Testis (tissue), 3 donors: ENCODE results near the gene ARL6IP6. TPM values are rescaled to one million over a fixed set of nuclear protein-coding genes. Genes with fewer than 3 reads are reported as not detected.

Experiments
- DNase-seq: peaks from one replicate; pipeline ENCODE4 v3.0.0-alpha.2; 2019
- H3K27ac ChIP-seq, 2 donors: fragments of 200-600 bp; sonication (generic); one replicate each; pipeline ENCODE4 v1.5.1; 2019
- H3K27me3 ChIP-seq: fragments of 200-600 bp; sonication (generic); one replicate; pipeline ENCODE4 v1.5.1; 2019
- H3K36me3 ChIP-seq: fragments of 200-600 bp; sonication (generic); one replicate; pipeline ENCODE4 v1.5.1; 2017; ENCODE audit warnings: low read depth; ENCODE audit errors: missing control alignments
- H3K4me1 ChIP-seq: fragments of 200-600 bp; sonication (generic); one replicate; pipeline ENCODE4 v1.5.1; 2019
- H3K4me3 ChIP-seq, 2 donors: fragments of 200-600 bp; sonication (generic); one replicate each; pipeline ENCODE4 v1.5.1; 2017 to 2019
- H3K9me3 ChIP-seq: fragments of 200-600 bp; sonication (generic); one replicate; pipeline ENCODE4 v1.5.1; 2017
- POLR2A ChIP-seq: fragments of 450-650 bp; IDR thresholded peaks from one replicate; pipeline ENCODE4 v1.6.1; 2017; ENCODE audit warnings: antibody characterized with exemption, mild to moderate bottlenecking, moderate library complexity
- WGBS, 2 donors: methylation state at CpG; one replicate each; pipeline ENCODE4 v1.1.5; 2018; 5-methylcytosine and 5-hydroxymethylcytosine counted together
- intact Hi-C: fragments of 100-400 bp; cut with DNase I; formaldehyde crosslinking; loops from one replicate; pipeline ENCODE4 v1.15.1; 2023; ENCODE audit warnings: low total_unique reads
- polyA plus RNA-seq: library from polyadenylated mRNA; stranded (reverse); fragments of 350-450 nt; fragmentation: Illumina TruSeq; extraction: RNeasy Lipid Tissue Mini Kit (QIAGEN cat#74804); gene quantifications from one replicate; pipeline ENCODE4 v1.2.3, GENCODE V29; 2014; ENCODE audit warnings: low read depth, low replicate concordance; ENCODE audit not compliant: insufficient read depth
- total RNA-seq, 2 donors: library from RNA; depleted of rRNA; stranded (reverse); fragments of >200 nt; gene quantifications; one replicate each; pipeline ENCODE4 v1.2.3, GENCODE V29; 2016
- TF ChIP-seq, protein P1 (sequence below), 3 experiments: fragments of 450-650 bp in 2 of 3; fragments of 200-600 bp in 1 of 3; sonication (generic) in 1 of 3; IDR thresholded peaks; one replicate each; pipeline ENCODE4 v1.5.1; 2016 to 2019; ENCODE audit warnings: antibody characterized with exemption in 3 of 3, mild to moderate bottlenecking in 2 of 3, moderate library complexity in 1 of 3

The ARL6IP6 gene
- total and polyA plus RNA-seq, 3 donors from 2014 or later = 27.8 to 42.0 (median 42.0) TPM

DNA sequence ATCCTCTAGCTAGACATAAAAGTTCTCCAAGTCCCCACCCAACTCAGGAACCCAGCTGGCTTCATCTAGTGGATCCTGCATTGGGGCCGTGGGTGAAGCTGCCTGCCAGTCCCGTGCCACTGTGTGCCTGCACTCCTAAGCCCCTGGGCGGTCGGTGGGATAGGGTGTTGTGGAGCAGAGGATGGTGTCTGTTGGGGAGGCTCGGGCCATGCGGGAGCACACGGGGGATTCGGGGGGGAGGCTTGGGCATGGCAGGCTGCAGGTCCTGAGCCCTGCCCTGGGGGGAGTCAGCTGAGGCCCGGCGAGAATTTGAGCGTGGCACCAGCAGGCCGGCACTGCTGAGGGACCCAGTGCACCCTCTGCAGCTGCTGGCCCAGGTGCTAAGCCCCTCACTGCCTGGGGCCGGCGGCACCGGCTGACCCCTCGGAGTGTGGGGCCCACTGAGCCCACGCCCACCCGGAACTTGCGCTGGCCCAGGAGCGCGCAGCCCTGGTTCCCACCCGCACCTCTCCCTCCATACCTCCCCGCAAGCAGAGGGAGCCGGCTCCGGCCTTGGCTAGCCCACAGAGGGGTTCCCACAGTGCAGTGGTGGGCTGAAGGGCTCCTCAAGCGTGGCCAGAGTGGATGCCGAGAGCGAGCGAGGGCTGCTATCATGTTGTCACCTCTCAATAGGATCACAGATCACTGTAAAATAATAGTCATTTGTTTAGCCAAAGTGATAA lies 86.4 kb downstream of the ARL6IP6 start:
- Histone ChIP-seq H3K36me3 (no peaks in the 10 kb centered on the region), H3K27me3 (no peaks in the 10 kb centered on the region), H3K4me1 (no peaks in the 10 kb centered on the region), H3K9me3 (no peaks in the 10 kb centered on the region), H3K4me3 (peak overlapping the region; percentile 31 to 47), H3K27ac (no peak overlapping the region)
- 70 to 80% methylated on average over 8 to 29 of the region's 29 CpGs for WGBS, 2 donors
- peak; percentile 15 for DNase-seq
- intact Hi-C loops = no loop called here
- TF ChIP-seq, protein P1, sequence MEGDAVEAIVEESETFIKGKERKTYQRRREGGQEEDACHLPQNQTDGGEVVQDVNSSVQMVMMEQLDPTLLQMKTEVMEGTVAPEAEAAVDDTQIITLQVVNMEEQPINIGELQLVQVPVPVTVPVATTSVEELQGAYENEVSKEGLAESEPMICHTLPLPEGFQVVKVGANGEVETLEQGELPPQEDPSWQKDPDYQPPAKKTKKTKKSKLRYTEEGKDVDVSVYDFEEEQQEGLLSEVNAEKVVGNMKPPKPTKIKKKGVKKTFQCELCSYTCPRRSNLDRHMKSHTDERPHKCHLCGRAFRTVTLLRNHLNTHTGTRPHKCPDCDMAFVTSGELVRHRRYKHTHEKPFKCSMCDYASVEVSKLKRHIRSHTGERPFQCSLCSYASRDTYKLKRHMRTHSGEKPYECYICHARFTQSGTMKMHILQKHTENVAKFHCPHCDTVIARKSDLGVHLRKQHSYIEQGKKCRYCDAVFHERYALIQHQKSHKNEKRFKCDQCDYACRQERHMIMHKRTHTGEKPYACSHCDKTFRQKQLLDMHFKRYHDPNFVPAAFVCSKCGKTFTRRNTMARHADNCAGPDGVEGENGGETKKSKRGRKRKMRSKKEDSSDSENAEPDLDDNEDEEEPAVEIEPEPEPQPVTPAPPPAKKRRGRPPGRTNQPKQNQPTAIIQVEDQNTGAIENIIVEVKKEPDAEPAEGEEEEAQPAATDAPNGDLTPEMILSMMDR (IDR thresholded peaks at IDR 0.05) = no peak
- no peak for TF ChIP-seq POLR2A

DNA sequence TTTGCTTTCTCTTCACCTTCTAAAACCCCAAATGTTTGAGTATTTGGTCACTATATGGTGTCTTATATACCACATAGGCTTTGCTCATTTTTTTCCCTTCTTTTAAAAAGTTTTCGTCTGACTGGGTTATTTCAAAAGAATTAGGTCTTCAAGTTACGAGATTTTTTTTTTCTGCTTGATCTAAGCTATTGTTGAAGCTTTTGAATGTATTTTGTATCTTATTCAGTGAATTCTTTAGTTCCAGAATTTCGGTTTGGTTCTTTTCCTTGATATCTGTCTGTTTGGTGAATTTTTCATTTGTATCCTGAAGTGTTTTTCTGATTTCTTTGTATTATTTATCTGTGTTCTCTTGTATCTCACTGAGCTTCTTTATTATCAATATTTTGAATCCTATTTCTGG lies 93.5 kb downstream of the ARL6IP6 start:
- H3K27ac ChIP-seq = no peak overlapping the region
- no peak for DNase-seq
- intact Hi-C loops = no loop called here
- no peaks in the 10 kb centered on the region for H3K9me3 ChIP-seq
- H3K4me3 ChIP-seq = no peak overlapping the region
- H3K36me3 ChIP-seq = no peaks in the 10 kb centered on the region
- H3K4me1 ChIP-seq = no peaks in the 10 kb centered on the region
- H3K27me3 ChIP-seq = no peaks in the 10 kb centered on the region
- WGBS, 2 donors = 82 to 87% methylated on average over 3 of the region's 3 CpGs
- TF ChIP-seq POLR2A = no peak

Other genes starting within 250 kb of the ARL6IP6 start
- 100 to 1,000 TPM; 107 to 116 TPM for gene PRPF40A, start 1.2 kb upstream of the ARL6IP6 start, total RNA-seq
- gene PRPF40A, start 1.2 kb upstream of the ARL6IP6 start, polyA plus RNA-seq = 33.1 TPM